CD4-positive, alpha-beta T cell treated with Interferon alpha-2 for 1 hour (primary cell): ENCODE measurements around the gene IGF2BP2.
A peak's percentile ranks its signal among the peaks of the same experiment; 100 is the strongest.
"Not testable (repeated sequence)": the region's sequence is repeated elsewhere in the genome, so short reads cannot be mapped to it uniquely, and the experiment has no call there.

Source experiments
- DNase-seq, 2 donors: peaks; one replicate each; pipeline ENCODE4 v3.0.0-alpha.2; 2020 to 2022

IGF2BP2 gene

GRCh38 chr3:185705498-185705897 is 119.3 kb downstream of the IGF2BP2 start:
- no peak for DNase-seq

GRCh38 chr3:185702262-185703225 is 122.3 kb downstream of the IGF2BP2 start:
- no peak for DNase-seq

- DNase-seq = no peak
Observed at GRCh38 chr3:185701611-185702261, 123.1 kb downstream of the IGF2BP2 start.

GRCh38 chr3:185699927-185700326 is 124.9 kb downstream of the IGF2BP2 start:
- no peak for DNase-seq

- DNase-seq = not testable (repeated sequence)
Observed at GRCh38 chr3:185697228-185697627, 127.6 kb downstream of the IGF2BP2 start.

- no peak for DNase-seq
Observed at GRCh38 chr3:185696039-185696438, 128.8 kb downstream of the IGF2BP2 start.

GRCh38 chr3:185693985-185694653 is 130.7 kb downstream of the IGF2BP2 start:
- no peak for DNase-seq

GRCh38 chr3:185691622-185692021 is 133.2 kb downstream of the IGF2BP2 start:
- no peak for DNase-seq

GRCh38 chr3:185687271-185687878 is 137.5 kb downstream of the IGF2BP2 start:
- DNase-seq = no peak

- no peak for DNase-seq
Observed at GRCh38 chr3:185685231-185686035, 139.4 kb downstream of the IGF2BP2 start.

- DNase-seq = no peak
Observed at GRCh38 chr3:185680231-185680630, 144.6 kb downstream of the IGF2BP2 start.

- no peak for DNase-seq
Observed at GRCh38 chr3:185678027-185678426, 146.8 kb downstream of the IGF2BP2 start.

- DNase-seq = peak in 1 of 2 donors; percentile 4
Observed at GRCh38 chr3:185677146-185677829, 147.6 kb downstream of the IGF2BP2 start.

GRCh38 chr3:185667574-185667973 is 157.3 kb downstream of the IGF2BP2 start:
- no peak for DNase-seq

- no peak for DNase-seq
Observed at GRCh38 chr3:185663929-185664328, 160.9 kb downstream of the IGF2BP2 start.

- no peak for DNase-seq
Observed at GRCh38 chr3:185661772-185662171, 163.1 kb downstream of the IGF2BP2 start.

- DNase-seq = not testable (repeated sequence)
Observed at GRCh38 chr3:185661296-185661695, 163.5 kb downstream of the IGF2BP2 start.

- DNase-seq = peak; percentile 59 to 64
Observed at GRCh38 chr3:185659942-185660921, 164.6 kb downstream of the IGF2BP2 start.

GRCh38 chr3:185658943-185659342 is 165.9 kb downstream of the IGF2BP2 start:
- DNase-seq = no peak

GRCh38 chr3:185658504-185658912 is 166.3 kb downstream of the IGF2BP2 start:
- DNase-seq = no peak
